Activated CD8-positive, alpha-beta memory T cell treated with anti-CD3 and anti-CD28 coated beads, Interleukin-2, amount 10 ng/mL, durations not matched to agents 7 days and 5 days (primary cell): ENCODE results near the gene TSPAN4. TPM values are rescaled to one million over a fixed set of nuclear protein-coding genes. Genes with fewer than 3 reads are reported as not detected.

Experiments
- ATAC-seq: fragments of 150-1000 bp; cut with Tn5 transposase; one replicate; pipeline ENCODE4 v1.10.0; 2021; ENCODE audit warnings: moderate library complexity
- CTCF ChIA-PET: fragments of 350-600 bp; sonication (Branson Sonifier 250); formaldehyde crosslinking; loops from one replicate; lab custom pipeline; 2021; ENCODE audit warnings: antibody characterized with exemption; lab: Charles Lee
- DNase-seq: peaks from one replicate; pipeline ENCODE4 v3.0.0-alpha.2; 2020
- H3K27ac Mint-ChIP-seq: one replicate; pipeline ENCODE4 v1.8.0; 2021; ENCODE audit warnings: mild to moderate bottlenecking, mixed read lengths
- H3K27me3 Mint-ChIP-seq: one replicate; pipeline ENCODE4 v1.8.0; 2021; ENCODE audit warnings: mixed read lengths
- H3K36me3 Mint-ChIP-seq: one replicate; pipeline ENCODE4 v1.8.0; 2021; ENCODE audit warnings: mild to moderate bottlenecking, mixed read lengths
- H3K4me1 Mint-ChIP-seq: one replicate; pipeline ENCODE4 v1.8.0; 2021; ENCODE audit warnings: mixed read lengths
- H3K4me3 Mint-ChIP-seq: one replicate; pipeline ENCODE4 v1.8.0; 2021; ENCODE audit warnings: mild to moderate bottlenecking, moderate library complexity, mixed read lengths
- H3K9me3 Mint-ChIP-seq: one replicate; pipeline ENCODE4 v1.8.0; 2022; ENCODE audit warnings: low read depth, mixed read lengths
- total RNA-seq, 2 experiments: library from RNA; stranded (reverse); gene quantifications; one replicate each; pipeline ENCODE4 v1.2.3, GENCODE V29; 2021

Gene TSPAN4
- total RNA-seq, 2 experiments from 2014 or later = 7.8 to 17.8 TPM

- no peaks in the 10 kb centered on the region for H3K27me3 Mint-ChIP-seq
- H3K4me3 Mint-ChIP-seq = no peak overlapping the region
- ATAC-seq (no peak), DNase-seq (no peak)
- CTCF ChIA-PET = interaction anchor here (1.0 to 1.4 kb wide), 2 partner anchors 10 to 51 kb away, joined by 3 to 4 read pairs; partner anchors contain the start of gene CEND1
- no peak overlapping the region for H3K27ac Mint-ChIP-seq
- H3K36me3 Mint-ChIP-seq = peaks cover 4% of the 10 kb centered on the region
- H3K4me1 Mint-ChIP-seq = peaks cover 18% of the 10 kb centered on the region
- no peaks in the 10 kb centered on the region for H3K9me3 Mint-ChIP-seq
These were observed 42.9 kb upstream of the TSPAN4 start for GRCh38 chr11:799641-800316.

GRCh38 chr11:800473-800872 lies 42.2 kb upstream of the TSPAN4 start:
- Mint-ChIP-seq H3K4me3 (no peak overlapping the region), H3K36me3 (peaks cover 4% of the 10 kb centered on the region), H3K9me3 (no peaks in the 10 kb centered on the region), H3K27ac (no peak overlapping the region), H3K4me1 (peaks cover 19% of the 10 kb centered on the region), H3K27me3 (no peaks in the 10 kb centered on the region)
- ATAC-seq = no peak
- no peak for DNase-seq
- CTCF ChIA-PET = no interaction called here

- Mint-ChIP-seq H3K4me3 (no peak overlapping the region), H3K9me3 (no peaks in the 10 kb centered on the region), H3K27ac (no peak overlapping the region), H3K36me3 (peaks cover 3% of the 10 kb centered on the region), H3K27me3 (no peaks in the 10 kb centered on the region), H3K4me1 (peaks cover 21% of the 10 kb centered on the region)
- DNase-seq = no peak
- ATAC-seq = no peak
- CTCF ChIA-PET = interaction anchor here (1.0 kb wide), 1 partner anchor 54 kb away, joined by 3 read pairs; the partner anchor contains the start of gene TALDO1
These were observed 41.4 kb upstream of the TSPAN4 start for GRCh38 chr11:801097-801780.

- Mint-ChIP-seq H3K4me3 (no peak overlapping the region), H3K4me1 (peaks cover 16% of the 10 kb centered on the region), H3K27ac (no peak overlapping the region), H3K36me3 (peaks cover 3% of the 10 kb centered on the region), H3K27me3 (no peaks in the 10 kb centered on the region), H3K9me3 (no peaks in the 10 kb centered on the region)
- CTCF ChIA-PET = interaction anchor here (1.0 to 1.2 kb wide), 2 partner anchors 17 to 55 kb away, joined by 3 to 5 read pairs; partner anchors contain the start of genes PNPLA2 and TALDO1
- ATAC-seq (no peak), DNase-seq (no peak)
These were observed 40.5 kb upstream of the TSPAN4 start for GRCh38 chr11:802018-802617.

GRCh38 chr11:802693-803466 lies 39.8 kb upstream of the TSPAN4 start:
- DNase-seq = no peak
- CTCF ChIA-PET = interaction anchor here (1.2 kb wide), 1 partner anchor 17 kb away, joined by 5 read pairs; the partner anchor contains the start of gene PNPLA2
- Mint-ChIP-seq H3K36me3 (peaks cover 3% of the 10 kb centered on the region), H3K27me3 (no peaks in the 10 kb centered on the region), H3K9me3 (no peaks in the 10 kb centered on the region), H3K4me3 (peak overlapping the region; percentile 43), H3K4me1 (peaks cover 18% of the 10 kb centered on the region), H3K27ac (no peak overlapping the region)
- no peak for ATAC-seq

DNA sequence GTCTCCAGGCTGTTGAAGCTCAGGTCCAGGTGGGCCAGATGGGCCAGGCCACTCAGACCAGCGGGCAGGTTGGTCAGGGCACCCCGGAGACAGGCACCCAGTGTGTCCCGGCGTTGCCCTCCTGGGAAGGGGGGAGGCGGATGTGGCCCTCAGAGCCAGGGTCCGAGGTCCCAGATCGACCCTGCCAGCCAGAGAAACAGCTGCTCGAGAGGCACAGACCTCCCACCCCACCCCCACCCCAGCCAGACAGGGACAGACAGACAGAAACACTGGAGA lies 39.2 kb upstream of the TSPAN4 start:
- CTCF ChIA-PET = interaction anchor here (1.2 kb wide), 1 partner anchor 16 kb away, joined by 5 read pairs; the partner anchor contains the start of gene PNPLA2
- peaks cover 3% of the 10 kb centered on the region for H3K36me3 Mint-ChIP-seq
- H3K4me3 Mint-ChIP-seq = peak overlapping the region; percentile 81
- H3K27me3 Mint-ChIP-seq = no peaks in the 10 kb centered on the region
- peaks cover 22% of the 10 kb centered on the region for H3K4me1 Mint-ChIP-seq
- ATAC-seq (no peak), DNase-seq (no peak)
- H3K27ac Mint-ChIP-seq = no peak overlapping the region
- H3K9me3 Mint-ChIP-seq = no peaks in the 10 kb centered on the region

DNA sequence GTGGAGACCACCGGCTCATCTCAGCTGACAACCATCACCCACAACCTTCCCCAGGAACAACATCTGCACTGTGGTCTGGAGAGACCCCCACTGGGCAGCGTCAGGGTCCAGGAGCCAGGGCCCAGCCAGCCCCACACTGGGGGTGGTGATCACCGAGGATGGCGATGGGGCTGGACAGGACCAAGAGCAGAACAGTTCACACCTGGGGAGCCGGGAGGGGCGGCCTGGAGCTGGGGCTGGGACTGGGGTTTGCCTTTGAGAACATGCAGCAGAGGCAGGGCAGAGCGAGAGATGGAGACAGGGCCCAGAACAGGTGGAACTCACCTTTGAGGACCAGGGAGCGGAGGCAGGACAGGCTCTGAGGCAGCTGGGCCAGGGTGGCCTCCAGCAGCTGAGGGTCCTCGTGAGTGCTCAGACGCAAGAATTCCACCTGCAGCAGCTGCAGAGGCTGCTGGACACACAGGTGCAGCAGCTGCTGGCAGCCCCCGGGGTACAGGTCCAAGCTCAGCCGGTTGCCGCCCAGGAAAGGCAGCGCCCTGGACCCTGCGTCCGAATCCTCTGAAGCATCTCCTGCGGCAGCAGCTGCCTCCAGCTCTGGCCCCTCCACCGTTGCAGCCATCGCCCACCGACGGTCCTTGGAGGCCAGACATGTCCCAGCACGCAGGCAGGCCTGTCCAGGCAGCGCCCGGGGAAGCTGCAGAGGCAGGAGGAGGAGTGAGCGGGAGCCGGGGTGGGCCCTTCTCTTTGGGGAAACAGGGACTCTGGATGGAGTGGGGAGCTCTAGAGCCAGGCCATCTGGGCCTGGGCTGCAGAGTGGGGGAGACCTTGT lies 38.7 kb upstream of the TSPAN4 start:
- Mint-ChIP-seq H3K9me3 (no peaks in the 10 kb centered on the region), H3K27me3 (no peaks in the 10 kb centered on the region), H3K4me3 (peak overlapping the region; percentile 81), H3K4me1 (peaks cover 27% of the 10 kb centered on the region), H3K36me3 (peaks cover 3% of the 10 kb centered on the region), H3K27ac (peak overlapping the region; percentile 69)
- DNase-seq = no peak
- CTCF ChIA-PET = interaction anchor here (1.0 to 1.5 kb wide), 2 partner anchors 28 to 65 kb away, joined by 3 read pairs; no protein-coding TSS in a partner anchor
- no peak for ATAC-seq

DNA sequence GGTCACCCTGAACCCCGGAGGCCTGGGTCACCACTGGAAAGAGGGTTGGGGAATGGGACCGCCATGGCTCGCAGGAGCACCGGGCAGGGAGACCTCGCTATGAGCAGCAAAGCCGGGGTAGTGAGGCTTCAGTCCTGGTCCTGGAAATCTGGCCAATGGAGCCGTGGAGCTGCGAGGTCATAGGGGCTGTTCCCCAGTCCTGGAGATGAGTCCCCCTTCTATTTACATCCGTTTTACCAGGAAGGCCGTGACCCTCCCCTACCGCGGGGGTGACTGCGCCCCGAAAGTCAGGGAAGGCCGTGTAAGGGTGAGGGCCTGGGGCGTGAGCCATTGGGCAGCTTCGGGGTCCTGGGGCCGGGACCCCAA lies 38.1 kb upstream of the TSPAN4 start:
- DNase-seq (no peak), ATAC-seq (no peak)
- peak overlapping the region; percentile 69 for H3K27ac Mint-ChIP-seq
- H3K27me3 Mint-ChIP-seq = no peaks in the 10 kb centered on the region
- H3K4me1 Mint-ChIP-seq = peaks cover 27% of the 10 kb centered on the region
- H3K4me3 Mint-ChIP-seq = peak overlapping the region; percentile 81
- CTCF ChIA-PET = interaction anchor here (1.0 to 1.5 kb wide), 2 partner anchors 27 to 66 kb away, joined by 3 read pairs; no protein-coding TSS in a partner anchor
- H3K36me3 Mint-ChIP-seq = peaks cover 3% of the 10 kb centered on the region
- no peaks in the 10 kb centered on the region for H3K9me3 Mint-ChIP-seq

DNA sequence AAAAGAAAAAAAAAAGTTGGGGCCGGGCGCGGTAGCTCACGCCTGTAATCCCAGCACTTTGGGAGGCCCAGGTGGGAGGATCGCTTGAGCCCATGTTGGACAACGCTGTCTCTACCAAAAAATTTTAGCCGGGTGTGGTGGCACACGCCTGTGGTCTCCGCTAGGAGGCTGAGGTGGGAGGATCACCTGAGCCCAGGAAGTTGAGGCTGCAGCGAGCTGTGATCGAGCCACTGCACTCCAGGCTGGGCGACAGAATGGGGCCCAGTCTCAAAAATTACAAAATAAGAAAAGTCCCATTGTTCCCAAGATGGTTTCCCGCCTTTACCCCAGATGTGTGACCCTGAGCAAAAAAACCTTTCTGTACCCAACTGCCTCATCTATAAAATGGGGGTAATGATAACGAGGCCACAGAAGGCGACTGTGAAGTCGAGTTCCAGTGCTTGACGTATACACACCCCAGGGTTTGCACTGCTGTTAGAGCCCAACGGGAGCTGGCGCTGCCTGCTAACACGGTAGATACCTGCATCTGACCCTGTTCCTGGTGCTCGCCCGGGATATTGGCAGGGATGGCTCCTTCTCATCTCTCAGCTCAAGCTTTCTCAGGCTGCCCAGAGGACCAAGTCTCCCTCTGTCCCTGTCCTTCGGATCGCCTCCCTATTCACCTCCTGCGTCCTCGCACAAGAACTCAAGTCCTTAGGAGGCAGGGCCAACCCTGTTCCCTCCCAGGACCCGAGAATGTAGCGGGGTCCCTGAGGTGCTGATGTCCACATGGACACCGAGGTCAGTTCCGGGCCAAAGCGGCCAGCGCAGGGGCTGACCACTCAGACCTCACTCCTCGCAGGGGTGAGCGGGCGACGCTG lies 34.0 kb upstream of the TSPAN4 start:
- Mint-ChIP-seq H3K4me3 (peak overlapping the region; percentile 95), H3K36me3 (peaks cover 22% of the 10 kb centered on the region), H3K27ac (peak overlapping the region; percentile 99), H3K9me3 (no peaks in the 10 kb centered on the region), H3K27me3 (no peaks in the 10 kb centered on the region), H3K4me1 (peaks cover 45% of the 10 kb centered on the region)
- ATAC-seq (no peak), DNase-seq (peak; percentile 85)
- CTCF ChIA-PET = interaction anchor here (0.6 to 3.4 kb wide), 10 partner anchors 9 to 113 kb away, joined by 3 to 17 read pairs (median 4); partner anchors contain the start of genes CD151, DEAF1 and TMEM80

DNA sequence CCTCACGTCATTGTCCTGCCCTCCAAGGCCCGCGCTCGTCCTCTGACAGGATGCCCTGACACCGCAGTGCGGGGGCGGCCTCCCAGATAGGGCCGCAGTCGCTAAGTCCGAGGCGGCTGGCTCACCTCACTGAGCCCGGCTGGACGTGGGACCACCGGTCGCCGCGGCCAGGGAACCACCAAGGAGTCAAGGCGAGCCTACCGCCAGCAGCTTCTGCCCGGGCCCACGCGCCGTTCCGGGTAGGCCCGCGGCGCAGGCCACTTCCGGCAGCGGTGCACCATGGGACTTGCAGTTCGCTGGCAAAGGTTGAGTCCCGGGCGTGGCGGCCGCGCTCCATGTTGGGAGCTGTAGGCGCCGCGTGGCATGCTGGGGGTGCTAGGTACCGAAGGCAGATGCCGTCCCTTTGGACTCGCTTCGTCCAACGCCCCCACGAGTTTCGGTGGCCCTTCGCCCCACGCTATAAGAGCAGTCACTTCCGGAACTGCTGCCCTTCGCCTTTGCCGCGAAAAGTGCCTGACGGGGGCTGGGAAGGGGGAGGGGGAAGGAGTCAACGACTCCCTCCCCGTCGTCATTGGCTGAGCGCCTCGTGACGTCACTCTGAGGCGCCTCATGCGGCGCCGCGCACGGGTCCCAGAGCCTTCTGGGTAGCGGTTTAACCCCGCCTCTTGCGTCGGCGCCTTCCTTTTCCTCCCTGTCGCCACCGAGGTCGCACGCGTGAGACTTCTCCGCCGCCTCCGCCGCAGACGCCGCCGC lies 33.2 kb upstream of the TSPAN4 start, which contains the start of gene RPLP2:
TSS of gene RPLP2 (plus strand) at position 681 of the 753 bp plus-strand sequence. CDS start 268 bp downstream, outside the sequence.
- peak; percentile 82 for ATAC-seq

More for the DNA sequence above, 33.2 kb upstream of the TSPAN4 start, which contains the start of gene RPLP2:
- Mint-ChIP-seq H3K4me1 (peaks cover 41% of the 10 kb centered on the region), H3K27me3 (no peaks in the 10 kb centered on the region), H3K9me3 (no peaks in the 10 kb centered on the region), H3K27ac (peak within 1 kb of the TSS; percentile 99), H3K36me3 (peaks cover 24% of the 10 kb centered on the region), H3K4me3 (peak within 1 kb of the TSS; percentile 95)
- peak; percentile 99 for DNase-seq
- CTCF ChIA-PET = interaction anchor here (0.6 to 3.4 kb wide), 10 partner anchors 8 to 114 kb away, joined by 3 to 17 read pairs (median 4); partner anchors contain the start of genes CD151, DEAF1, TMEM80 and TSPAN4
